Calu3 (cell line): ENCODE measurements around the gene SLC5A10. TPM values are rescaled to one million over a fixed set of nuclear protein-coding genes. Genes with fewer than 3 reads are reported as not detected.

ENCODE experiments used
- BruUV-seq: library from RNA; stranded (reverse); fragments of 400-500 nt; replicated peaks from 2 replicates; lab custom pipeline; 2021; lab: Mats Ljungman, UMichigan
- CTCF ChIA-PET: fragments of 300-600 bp; sonication (Branson Sonifier 250); formaldehyde crosslinking; loops from one replicate; lab custom pipeline; 2022; ENCODE audit warnings: antibody characterized with exemption; lab: Charles Lee
- DNase-seq: peaks from one replicate; pipeline ENCODE4 v3.0.0; 2022
- H3K27ac Mint-ChIP-seq: one replicate; pipeline ENCODE4 v1.8.0; 2022; ENCODE audit warnings: mixed read lengths; ENCODE audit not compliant: unreplicated experiment
- H3K27me3 Mint-ChIP-seq: one replicate; pipeline ENCODE4 v1.8.0; 2022; ENCODE audit warnings: mixed read lengths; ENCODE audit not compliant: unreplicated experiment
- H3K36me3 Mint-ChIP-seq: one replicate; pipeline ENCODE4 v1.8.0; 2022; ENCODE audit warnings: mild to moderate bottlenecking, moderate library complexity, mixed read lengths; ENCODE audit not compliant: insufficient read depth, unreplicated experiment
- H3K4me1 Mint-ChIP-seq: one replicate; pipeline ENCODE4 v1.8.0; 2022; ENCODE audit warnings: mild to moderate bottlenecking, low read depth, mixed read lengths; ENCODE audit not compliant: unreplicated experiment
- H3K4me3 Mint-ChIP-seq: one replicate; pipeline ENCODE4 v1.8.0; 2022; ENCODE audit warnings: mild to moderate bottlenecking, low read depth, moderate library complexity, mixed read lengths; ENCODE audit not compliant: unreplicated experiment
- H3K9me3 Mint-ChIP-seq: one replicate; pipeline ENCODE4 v1.8.0; 2022; ENCODE audit warnings: low read depth, mixed read lengths; ENCODE audit not compliant: unreplicated experiment
- intact Hi-C: fragments of 100-400 bp; cut with micrococcal nuclease; formaldehyde crosslinking; loops from one replicate; pipeline ENCODE4 v1.10.0; 2022; ENCODE audit not compliant: unreplicated experiment
- total RNA-seq: library from RNA; stranded (reverse); gene quantifications from 2 replicates; pipeline ENCODE4 v1.2.3, GENCODE V29; 2022
- TF ChIP-seq, protein P1 (sequence below): fragments of 200-600 bp; IDR thresholded peaks from one replicate; pipeline ENCODE4 v1.8.0; 2022; ENCODE audit warnings: antibody characterized with exemption; ENCODE audit not compliant: unreplicated experiment

The SLC5A10 gene
- total RNA-seq, 1 experiment from 2014 or later = not detected

DNA sequence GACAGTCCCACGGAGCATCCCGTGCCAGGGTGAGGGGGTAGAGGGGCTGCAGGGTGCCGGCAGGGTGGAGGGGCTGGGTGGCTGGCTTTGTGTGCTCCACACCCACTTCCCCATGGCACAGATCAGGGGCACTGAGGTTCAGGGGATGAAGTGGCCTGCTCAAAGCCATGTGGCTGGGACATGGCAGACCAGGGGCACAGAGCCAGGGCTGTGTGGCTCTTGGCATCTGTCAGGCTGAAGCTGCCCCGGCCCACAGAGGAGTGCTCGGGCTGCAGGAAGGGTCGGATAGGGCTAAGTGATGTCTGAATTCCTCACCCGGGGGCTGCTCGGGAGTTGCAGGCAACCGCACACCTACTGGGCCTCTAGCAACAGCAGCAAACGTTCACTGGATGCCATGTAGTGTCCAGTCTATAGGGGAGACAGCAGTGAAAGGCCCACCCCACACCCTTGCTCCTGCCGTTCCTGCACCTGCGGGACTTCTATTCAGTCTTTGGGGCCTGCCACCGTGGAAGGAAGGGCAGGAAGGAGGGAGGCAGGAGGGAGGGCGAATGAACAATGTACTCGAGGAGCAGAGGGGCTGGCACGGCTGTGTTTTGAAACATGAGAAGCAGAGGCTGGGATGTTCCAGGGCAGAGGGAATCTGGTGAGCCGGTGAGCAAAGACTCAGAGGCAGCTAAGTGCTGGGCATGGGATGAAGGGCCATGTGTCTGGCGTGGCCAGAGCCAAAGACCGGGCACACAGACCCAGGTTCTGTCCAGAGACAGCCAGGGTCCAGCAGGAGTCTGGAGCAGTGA is 15.1 kb downstream of the SLC5A10 start:
- peaks cover 14% of the 10 kb centered on the region for H3K4me1 Mint-ChIP-seq
- peaks cover 12% of the 10 kb centered on the region for H3K36me3 Mint-ChIP-seq
- H3K27ac Mint-ChIP-seq = no peak overlapping the region
- no peaks in the 10 kb centered on the region for H3K27me3 Mint-ChIP-seq
- H3K9me3 Mint-ChIP-seq = no peaks in the 10 kb centered on the region
- CTCF ChIA-PET = no interaction called here
- DNase-seq = no peak
- BruUV-seq = no TSS peak
- H3K4me3 Mint-ChIP-seq = no peak overlapping the region
- intact Hi-C loops = no loop called here
- TF ChIP-seq, protein P1, sequence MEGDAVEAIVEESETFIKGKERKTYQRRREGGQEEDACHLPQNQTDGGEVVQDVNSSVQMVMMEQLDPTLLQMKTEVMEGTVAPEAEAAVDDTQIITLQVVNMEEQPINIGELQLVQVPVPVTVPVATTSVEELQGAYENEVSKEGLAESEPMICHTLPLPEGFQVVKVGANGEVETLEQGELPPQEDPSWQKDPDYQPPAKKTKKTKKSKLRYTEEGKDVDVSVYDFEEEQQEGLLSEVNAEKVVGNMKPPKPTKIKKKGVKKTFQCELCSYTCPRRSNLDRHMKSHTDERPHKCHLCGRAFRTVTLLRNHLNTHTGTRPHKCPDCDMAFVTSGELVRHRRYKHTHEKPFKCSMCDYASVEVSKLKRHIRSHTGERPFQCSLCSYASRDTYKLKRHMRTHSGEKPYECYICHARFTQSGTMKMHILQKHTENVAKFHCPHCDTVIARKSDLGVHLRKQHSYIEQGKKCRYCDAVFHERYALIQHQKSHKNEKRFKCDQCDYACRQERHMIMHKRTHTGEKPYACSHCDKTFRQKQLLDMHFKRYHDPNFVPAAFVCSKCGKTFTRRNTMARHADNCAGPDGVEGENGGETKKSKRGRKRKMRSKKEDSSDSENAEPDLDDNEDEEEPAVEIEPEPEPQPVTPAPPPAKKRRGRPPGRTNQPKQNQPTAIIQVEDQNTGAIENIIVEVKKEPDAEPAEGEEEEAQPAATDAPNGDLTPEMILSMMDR = no peak

DNA sequence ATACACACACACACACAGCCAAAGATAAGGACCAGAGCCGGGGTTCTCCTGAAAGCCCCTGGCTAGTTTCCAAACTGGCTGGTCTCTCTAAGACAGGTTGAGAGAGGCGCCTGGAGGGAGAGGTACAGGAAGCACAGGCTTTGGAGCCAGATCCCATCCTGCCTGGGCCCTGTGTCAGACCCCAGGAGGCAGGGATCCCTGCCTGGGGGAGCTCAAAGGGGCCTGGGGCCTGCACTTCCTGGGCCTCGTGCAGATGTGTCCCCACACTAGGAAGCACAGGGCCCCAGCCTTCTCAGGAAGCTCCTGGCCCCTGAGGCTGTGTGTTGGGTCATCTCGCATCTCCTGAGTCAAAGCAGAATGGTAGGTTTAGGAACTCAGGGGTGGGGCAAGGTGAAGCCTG is 16.0 kb downstream of the SLC5A10 start:
- intact Hi-C loops = no loop called here
- CTCF ChIA-PET = no interaction called here
- Mint-ChIP-seq H3K9me3 (no peaks in the 10 kb centered on the region), H3K27me3 (no peaks in the 10 kb centered on the region), H3K4me1 (peaks cover 14% of the 10 kb centered on the region), H3K36me3 (peaks cover 12% of the 10 kb centered on the region), H3K4me3 (no peak overlapping the region), H3K27ac (no peak overlapping the region)
- BruUV-seq = no TSS peak
- TF ChIP-seq, protein P1 = no peak
- no peak for DNase-seq

DNA sequence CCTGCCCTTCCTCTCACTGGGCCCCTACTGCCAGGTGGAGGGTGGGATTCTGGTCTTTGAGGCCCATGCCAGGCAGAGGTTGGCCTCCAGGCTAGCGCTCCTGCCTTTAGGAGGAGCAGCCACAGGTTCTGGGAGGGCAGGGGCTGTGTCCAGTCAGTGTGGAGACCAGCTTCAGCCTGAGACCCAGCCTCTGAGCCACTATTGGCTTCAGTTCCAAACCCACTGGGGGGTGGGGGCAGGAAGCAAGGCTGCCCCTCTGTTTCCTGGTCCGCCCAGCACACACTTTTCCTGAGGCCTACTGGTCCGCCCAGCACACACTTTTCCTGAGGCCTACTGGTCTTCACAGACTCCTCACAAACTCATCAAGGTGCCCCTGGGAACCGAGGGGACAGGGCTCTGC is 16.4 kb downstream of the SLC5A10 start:
- intact Hi-C loops = no loop called here

DNA sequence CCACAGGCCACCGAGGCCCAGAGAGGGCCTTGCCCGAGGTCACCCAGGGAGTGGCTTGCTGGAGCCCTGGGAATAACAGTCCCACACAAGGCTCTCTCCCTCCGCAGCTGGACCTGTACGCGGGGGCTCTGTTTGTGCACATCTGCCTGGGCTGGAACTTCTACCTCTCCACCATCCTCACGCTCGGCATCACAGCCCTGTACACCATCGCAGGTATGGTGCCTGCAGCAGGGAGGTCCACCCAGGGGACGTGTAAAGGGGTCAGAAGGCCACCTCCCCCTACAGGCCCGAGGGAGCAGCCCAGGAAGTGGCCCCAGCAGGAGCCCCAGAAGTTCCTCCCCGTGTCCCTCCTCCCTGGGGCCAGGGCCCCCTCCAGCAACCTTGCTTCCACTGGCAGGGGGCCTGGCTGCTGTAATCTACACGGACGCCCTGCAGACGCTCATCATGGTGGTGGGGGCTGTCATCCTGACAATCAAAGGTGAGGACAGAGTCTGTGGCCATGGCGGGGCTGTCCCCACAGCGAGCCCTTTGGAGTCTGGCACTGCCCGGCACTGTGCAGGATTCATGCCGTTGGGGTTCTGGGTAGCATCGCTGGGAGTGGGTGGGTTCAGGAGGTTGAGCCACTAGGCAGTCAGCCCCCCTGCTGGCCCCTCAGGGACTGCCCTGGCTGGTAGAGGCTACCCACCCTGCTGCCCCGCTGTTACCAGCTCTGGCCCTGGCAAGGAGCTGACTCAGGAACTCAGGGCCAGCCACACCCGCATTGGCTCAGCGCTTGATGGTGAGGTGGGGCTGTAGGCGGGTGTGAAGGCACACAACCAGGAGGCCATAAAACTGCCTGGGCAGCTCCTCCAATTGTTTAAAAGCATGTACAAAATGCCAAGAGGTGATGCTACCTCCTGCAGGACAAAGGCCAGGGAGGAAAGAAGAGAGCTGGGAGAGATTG is 17.3 kb downstream of the SLC5A10 start:
- Mint-ChIP-seq H3K27ac (no peak overlapping the region), H3K27me3 (no peaks in the 10 kb centered on the region), H3K36me3 (peaks cover 12% of the 10 kb centered on the region), H3K4me1 (peaks cover 14% of the 10 kb centered on the region), H3K4me3 (no peak overlapping the region), H3K9me3 (no peaks in the 10 kb centered on the region)
- intact Hi-C loops = no loop called here
- no TSS peak for BruUV-seq
- TF ChIP-seq, protein P1 = no peak
- DNase-seq = peak; percentile 18
- CTCF ChIA-PET = interaction anchor here (1.0 kb wide), 1 partner anchor 8 kb away, joined by 5 read pairs; no protein-coding TSS in a partner anchor

More for the DNA sequence above, 16.4 kb downstream of the SLC5A10 start:
- H3K9me3 Mint-ChIP-seq = no peaks in the 10 kb centered on the region
- CTCF ChIA-PET = no interaction called here
- no peak for DNase-seq
- no peak overlapping the region for H3K27ac Mint-ChIP-seq
- no peak overlapping the region for H3K4me3 Mint-ChIP-seq
- peaks cover 12% of the 10 kb centered on the region for H3K36me3 Mint-ChIP-seq
- H3K27me3 Mint-ChIP-seq = no peaks in the 10 kb centered on the region
- TF ChIP-seq, protein P1 = no peak
- peaks cover 14% of the 10 kb centered on the region for H3K4me1 Mint-ChIP-seq
- no TSS peak for BruUV-seq
